GM13976 (cell line): ENCODE results near the gene FAM90A26.
"Not testable (repeated sequence)": the region's sequence is repeated elsewhere in the genome, so short reads cannot be mapped to it uniquely, and the experiment has no call there.

Source experiments
- DNase-seq: peaks from one replicate; pipeline ENCODE4 v3.0.0; 2012; ENCODE audit warnings: low spot score
- CTCF ChIP-seq: IDR thresholded peaks from 2 replicates; pipeline ENCODE4 v1.5.1; 2012; ENCODE audit warnings: borderline replicate concordance, mild to moderate bottlenecking; ENCODE audit not compliant: insufficient read depth; ENCODE audit errors: extremely low read depth, missing control alignments, control extremely low read depth
- in situ Hi-C: fragments of 300-500 bp; cut with MboI; formaldehyde crosslinking; loops from one replicate; pipeline ENCODE4 v1.12.0; 2022; ENCODE audit warnings: low sequenced_read_pairs, mixed read lengths, inconsistent platforms; ENCODE audit not compliant: unreplicated experiment

Gene FAM90A26

GRCh38 chr4:9146967-9147366 lies 23.2 kb upstream of the FAM90A26 start:
- in situ Hi-C loops: no loop called here
- no peak for TF ChIP-seq CTCF
- DNase-seq: no peak

GRCh38 chr4:9147368-9147767 lies 22.8 kb upstream of the FAM90A26 start:
- DNase-seq, in situ Hi-C loops: not testable (repeated sequence)

GRCh38 chr4:9148611-9149409 lies 21.4 kb upstream of the FAM90A26 start:
- DNase-seq, in situ Hi-C loops: not testable (repeated sequence)

GRCh38 chr4:9151809-9152179 lies 18.4 kb upstream of the FAM90A26 start:
- DNase-seq, in situ Hi-C loops: not testable (repeated sequence)

GRCh38 chr4:9152180-9153007 lies 17.8 kb upstream of the FAM90A26 start:
- DNase-seq: peak; percentile 59
- in situ Hi-C loops: not testable (repeated sequence)

GRCh38 chr4:9153008-9153570 lies 17.1 kb upstream of the FAM90A26 start:
- in situ Hi-C loops: not testable (repeated sequence)
- peak; percentile 79 for DNase-seq

GRCh38 chr4:9153571-9154157 lies 16.5 kb upstream of the FAM90A26 start:
- DNase-seq, in situ Hi-C loops: not testable (repeated sequence)

GRCh38 chr4:9155101-9155886 lies 14.9 kb upstream of the FAM90A26 start:
- DNase-seq, in situ Hi-C loops: not testable (repeated sequence)

GRCh38 chr4:9158392-9158791 lies 11.8 kb upstream of the FAM90A26 start:
- in situ Hi-C loops, DNase-seq: not testable (repeated sequence)

GRCh38 chr4:9160046-9160445 lies 10.2 kb upstream of the FAM90A26 start:
- DNase-seq, in situ Hi-C loops: not testable (repeated sequence)

- in situ Hi-C loops, DNase-seq: not testable (repeated sequence)
These were observed 4.2 kb upstream of the FAM90A26 start for GRCh38 chr4:9165990-9166389.

- DNase-seq, in situ Hi-C loops: not testable (repeated sequence)
These were observed 40.1 kb downstream of the FAM90A26 start, which contains the start of gene USP17L10 for GRCh38 chr4:9210357-9210756. Gene USP17L10, plus strand, starts transcription at chr4:9210657. Its CDS starts 0 bp downstream, at chr4:9210657.

GRCh38 chr4:9214701-9215100 lies 44.5 kb downstream of the FAM90A26 start:
- in situ Hi-C loops, DNase-seq: not testable (repeated sequence)

GRCh38 chr4:9215105-9215504 lies 44.9 kb downstream of the FAM90A26 start, which contains the start of gene USP17L11:
Gene USP17L11, plus strand, starts transcription at chr4:9215405. Its CDS starts 0 bp downstream, at chr4:9215405.
- in situ Hi-C loops, DNase-seq: not testable (repeated sequence)

- in situ Hi-C loops, DNase-seq: not testable (repeated sequence)
These were observed 49.6 kb downstream of the FAM90A26 start, which contains the start of gene USP17L12 for GRCh38 chr4:9219852-9220251. Gene USP17L12, plus strand, starts transcription at chr4:9220152. Its CDS starts 0 bp downstream, at chr4:9220152.

- DNase-seq, in situ Hi-C loops: not testable (repeated sequence)
These were observed 54.4 kb downstream of the FAM90A26 start, which contains the start of gene USP17L13 for GRCh38 chr4:9224596-9224995. Gene USP17L13, plus strand, starts transcription at chr4:9224896. Its CDS starts 0 bp downstream, at chr4:9224896.
